Right lobe of liver (tissue), 4 donors: Measurements from ENCODE around the gene CIRBP.

Source experiments
- POLR2A ChIP-seq: fragments of 450-650 bp; IDR thresholded peaks from one replicate; pipeline ENCODE4 v1.6.1; 2017; ENCODE audit warnings: antibody characterized with exemption, mild to moderate bottlenecking
- TF ChIP-seq, protein P1 (sequence below), 4 donors: fragments of 200-600 bp in 3 of 4; fragments of 450-650 bp in 1 of 4; IDR thresholded peaks; one replicate each; pipeline versions ENCODE4 v1.5.1 to v1.8.0; 2016 to 2022; ENCODE audit warnings: antibody characterized with exemption in 4 of 4, mild to moderate bottlenecking in 2 of 4
- donor health status: DM: no; HTN: no; CAD: no.
- donor health status: DM: no; HTN: no; CAD: no.
- donor health status: DM: no; HTN: yes; CAD: no.

DNA sequence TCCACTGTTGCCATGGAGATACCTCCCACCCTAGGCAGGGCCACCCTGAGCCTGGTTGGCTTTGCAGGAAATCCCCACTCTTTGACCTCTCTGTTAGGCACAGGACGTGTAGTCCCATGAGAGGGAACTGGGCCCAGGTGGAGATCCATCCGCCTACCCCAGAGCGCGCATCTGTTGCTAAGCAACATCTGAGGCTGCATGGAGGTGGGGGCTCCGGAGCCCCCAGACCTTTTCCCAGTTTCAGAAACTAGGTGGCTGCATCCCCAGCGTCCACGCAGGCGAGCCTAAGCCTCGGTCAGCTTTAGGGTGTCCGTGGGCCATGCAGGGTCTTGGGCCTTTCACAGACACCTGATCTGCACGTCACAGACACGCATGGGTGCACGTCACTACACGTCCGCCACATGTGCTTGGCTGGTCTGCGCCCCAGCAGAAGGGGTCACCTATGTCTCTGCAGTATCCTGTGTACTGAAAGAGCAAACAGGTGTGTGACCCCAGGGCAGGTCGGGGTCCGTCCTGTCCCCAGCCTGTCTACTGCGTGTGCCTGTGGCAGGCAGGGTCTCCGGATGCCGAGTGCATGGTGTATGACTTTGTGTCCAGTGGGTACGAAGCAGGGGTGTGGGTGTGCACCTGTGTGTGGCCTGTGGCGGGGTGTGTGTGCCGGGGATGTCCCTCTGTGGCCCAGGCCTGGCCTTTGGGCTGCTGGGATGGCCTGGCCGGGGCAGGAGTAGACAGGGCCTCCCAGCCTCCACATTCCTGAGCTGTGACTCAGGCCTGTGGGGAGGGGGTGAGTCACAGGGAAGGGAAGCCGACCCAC is 4.1 kb upstream of the CIRBP start:
- TF ChIP-seq, protein P1, sequence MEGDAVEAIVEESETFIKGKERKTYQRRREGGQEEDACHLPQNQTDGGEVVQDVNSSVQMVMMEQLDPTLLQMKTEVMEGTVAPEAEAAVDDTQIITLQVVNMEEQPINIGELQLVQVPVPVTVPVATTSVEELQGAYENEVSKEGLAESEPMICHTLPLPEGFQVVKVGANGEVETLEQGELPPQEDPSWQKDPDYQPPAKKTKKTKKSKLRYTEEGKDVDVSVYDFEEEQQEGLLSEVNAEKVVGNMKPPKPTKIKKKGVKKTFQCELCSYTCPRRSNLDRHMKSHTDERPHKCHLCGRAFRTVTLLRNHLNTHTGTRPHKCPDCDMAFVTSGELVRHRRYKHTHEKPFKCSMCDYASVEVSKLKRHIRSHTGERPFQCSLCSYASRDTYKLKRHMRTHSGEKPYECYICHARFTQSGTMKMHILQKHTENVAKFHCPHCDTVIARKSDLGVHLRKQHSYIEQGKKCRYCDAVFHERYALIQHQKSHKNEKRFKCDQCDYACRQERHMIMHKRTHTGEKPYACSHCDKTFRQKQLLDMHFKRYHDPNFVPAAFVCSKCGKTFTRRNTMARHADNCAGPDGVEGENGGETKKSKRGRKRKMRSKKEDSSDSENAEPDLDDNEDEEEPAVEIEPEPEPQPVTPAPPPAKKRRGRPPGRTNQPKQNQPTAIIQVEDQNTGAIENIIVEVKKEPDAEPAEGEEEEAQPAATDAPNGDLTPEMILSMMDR (IDR thresholded peaks at IDR 0.05), result no peak
- TF ChIP-seq POLR2A, result no peak
